LNCaP clone FGC (cell line): ENCODE data around the gene UXS1.

Experiments
- DNase-seq: peaks from one replicate; pipeline ENCODE4 v3.0.0-alpha.2; 2011; ENCODE audit warnings: low read depth
- H3K4me3 ChIP-seq: 2 replicates; pipeline ENCODE4 v1.5.1; 2011; ENCODE audit warnings: mild to moderate bottlenecking, low read depth, low read length, control low read depth
- CTCF ChIP-seq: IDR thresholded peaks from 2 replicates; pipeline ENCODE4 v1.5.1; 2012; ENCODE audit warnings: mild to moderate bottlenecking; ENCODE audit not compliant: control insufficient read depth, insufficient read depth; ENCODE audit errors: extremely low read depth

UXS1 gene

GRCh38 chr2:106195456-106195855, 1.4 kb upstream of the UXS1 start:
- no peak for DNase-seq
- no peak for TF ChIP-seq CTCF

GRCh38 chr2:106193690-106193976, 468 bp downstream of the UXS1 start:
- TF ChIP-seq CTCF = no peak
- no peak for DNase-seq
- peak overlapping the region; percentile 81 for H3K4me3 ChIP-seq

More at GRCh38 chr2:106195456-106195855, 1.4 kb upstream of the UXS1 start:
- H3K4me3 ChIP-seq = no peak overlapping the region

DNA sequence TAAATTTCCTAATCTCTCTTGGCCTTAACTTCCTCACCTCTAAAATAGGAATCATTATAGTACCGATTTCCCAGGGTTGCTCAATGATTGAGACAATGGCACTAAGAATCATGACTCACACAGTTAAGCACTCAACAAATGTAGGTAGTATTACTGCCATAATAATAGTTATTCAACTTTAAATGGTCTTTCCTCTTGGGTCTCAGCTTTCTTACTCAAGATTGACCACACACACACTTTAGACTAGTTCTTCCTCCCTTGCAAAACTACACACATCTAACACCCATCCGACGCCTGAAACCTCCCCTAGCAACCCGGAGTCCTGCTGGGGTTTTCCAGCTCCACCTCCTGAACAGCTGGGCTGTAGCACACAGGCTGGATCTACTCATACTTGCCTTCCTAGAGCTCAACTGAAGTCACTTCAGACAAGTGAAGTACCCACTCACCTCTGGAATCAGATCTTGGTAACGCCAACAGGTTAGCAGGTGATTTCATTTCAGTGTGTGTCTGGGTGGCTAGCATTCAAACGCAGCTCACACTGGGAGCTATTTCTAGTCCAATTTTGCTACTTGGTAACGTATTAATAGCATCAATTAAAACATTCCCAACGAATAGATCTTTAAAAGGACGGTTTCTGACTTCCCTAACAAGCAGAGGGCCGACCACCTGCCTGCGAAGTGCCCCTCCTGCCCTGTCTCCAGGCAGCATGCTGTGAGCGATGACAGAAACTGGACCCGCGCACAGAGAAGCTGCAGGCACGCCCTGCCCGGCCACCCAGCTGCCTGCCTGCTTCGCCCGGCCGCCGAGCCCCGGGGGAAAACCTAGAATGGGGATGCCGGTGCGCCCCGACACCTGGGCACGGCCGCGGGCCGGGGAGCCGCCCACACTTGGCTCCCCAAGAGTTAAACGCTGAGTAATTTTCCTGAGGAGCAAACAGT, 1.1 kb downstream of the UXS1 start:
- DNase-seq = no peak
- no peak for TF ChIP-seq CTCF
- peak overlapping the region; percentile 81 for H3K4me3 ChIP-seq

- no peak for DNase-seq
- no peak for TF ChIP-seq CTCF
- H3K4me3 ChIP-seq = no peak overlapping the region
Measured at GRCh38 chr2:106191511-106192016, 2.5 kb downstream of the UXS1 start.

GRCh38 chr2:106189764-106190468, 4.2 kb downstream of the UXS1 start:
- DNase-seq = no peak
- TF ChIP-seq CTCF = no peak
- no peak overlapping the region for H3K4me3 ChIP-seq

DNA sequence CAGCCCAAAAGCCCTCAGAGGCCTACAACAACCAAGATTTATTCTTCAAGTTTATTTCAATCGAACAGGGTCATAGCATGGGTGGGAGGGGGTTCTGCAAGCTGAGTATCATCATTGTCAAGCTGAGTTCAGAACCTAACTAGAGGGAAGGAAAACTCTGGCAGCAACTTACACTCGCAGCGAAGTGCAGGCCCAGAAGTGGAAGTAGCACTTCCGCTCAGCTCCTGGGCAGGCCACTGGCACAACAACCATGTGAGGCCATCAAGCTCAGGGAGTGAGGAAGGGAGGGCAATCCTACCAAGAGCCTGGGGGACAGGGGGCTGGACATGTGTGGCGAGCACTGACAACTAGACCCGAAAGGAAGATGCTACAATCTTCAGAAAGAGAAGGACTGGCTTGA, 4.8 kb downstream of the UXS1 start:
- no peak for DNase-seq
- TF ChIP-seq CTCF = no peak
- H3K4me3 ChIP-seq = no peak overlapping the region
